ENCODE measurements around the gene NT5E.

Gene NT5E

DNA sequence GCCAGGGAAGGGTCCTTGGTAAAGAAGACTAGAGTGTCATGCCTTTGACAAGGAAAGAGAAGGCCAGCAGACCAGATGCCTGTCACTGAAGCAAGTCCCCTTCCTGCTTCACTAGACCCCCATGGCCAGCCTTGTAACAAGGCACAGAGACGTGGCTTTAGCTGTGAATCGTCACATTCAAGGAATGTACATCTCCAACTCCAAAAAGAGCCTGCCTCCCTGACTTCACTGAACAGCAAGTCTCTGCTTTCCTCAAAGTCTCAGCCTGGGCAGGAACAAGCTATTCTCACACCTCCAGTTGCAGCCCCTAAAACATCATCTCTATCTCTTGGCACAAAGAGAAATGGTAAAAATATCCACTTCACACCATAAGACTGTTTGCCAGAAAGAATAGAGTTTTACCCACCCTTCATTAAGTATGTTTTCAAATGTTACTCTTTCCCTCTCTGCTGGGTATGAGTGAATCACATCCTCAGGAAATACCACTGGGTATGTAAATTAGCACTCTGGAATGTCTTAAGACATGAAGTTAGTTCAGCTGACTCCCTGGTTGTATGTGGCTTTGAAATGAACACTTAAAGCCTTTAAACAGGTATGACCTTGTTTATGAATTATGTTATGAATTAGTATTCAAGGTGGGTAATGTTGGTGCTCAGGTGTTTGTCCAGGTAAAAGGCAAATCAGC is 46.4 kb upstream of the NT5E start:
- TF ChIP-seq POLR2AphosphoS5 (IDR thresholded peaks at IDR 0.05; ENCODE audit: low read depth, low read length) (no peak), TAF1 (IDR thresholded peaks at IDR 0.05; ENCODE audit: borderline replicate concordance, insufficient read depth, low read length) (no peak), FOXP2 (optimal IDR thresholded peaks at IDR 0.05; ENCODE audit: borderline replicate concordance, extremely low read depth, extremely low read length, insufficient read depth) (no peak), SIN3A (IDR thresholded peaks at IDR 0.05; ENCODE audit: borderline replicate concordance, insufficient read depth, low read length) (no peak)
- TF ChIP-seq, protein P1, sequence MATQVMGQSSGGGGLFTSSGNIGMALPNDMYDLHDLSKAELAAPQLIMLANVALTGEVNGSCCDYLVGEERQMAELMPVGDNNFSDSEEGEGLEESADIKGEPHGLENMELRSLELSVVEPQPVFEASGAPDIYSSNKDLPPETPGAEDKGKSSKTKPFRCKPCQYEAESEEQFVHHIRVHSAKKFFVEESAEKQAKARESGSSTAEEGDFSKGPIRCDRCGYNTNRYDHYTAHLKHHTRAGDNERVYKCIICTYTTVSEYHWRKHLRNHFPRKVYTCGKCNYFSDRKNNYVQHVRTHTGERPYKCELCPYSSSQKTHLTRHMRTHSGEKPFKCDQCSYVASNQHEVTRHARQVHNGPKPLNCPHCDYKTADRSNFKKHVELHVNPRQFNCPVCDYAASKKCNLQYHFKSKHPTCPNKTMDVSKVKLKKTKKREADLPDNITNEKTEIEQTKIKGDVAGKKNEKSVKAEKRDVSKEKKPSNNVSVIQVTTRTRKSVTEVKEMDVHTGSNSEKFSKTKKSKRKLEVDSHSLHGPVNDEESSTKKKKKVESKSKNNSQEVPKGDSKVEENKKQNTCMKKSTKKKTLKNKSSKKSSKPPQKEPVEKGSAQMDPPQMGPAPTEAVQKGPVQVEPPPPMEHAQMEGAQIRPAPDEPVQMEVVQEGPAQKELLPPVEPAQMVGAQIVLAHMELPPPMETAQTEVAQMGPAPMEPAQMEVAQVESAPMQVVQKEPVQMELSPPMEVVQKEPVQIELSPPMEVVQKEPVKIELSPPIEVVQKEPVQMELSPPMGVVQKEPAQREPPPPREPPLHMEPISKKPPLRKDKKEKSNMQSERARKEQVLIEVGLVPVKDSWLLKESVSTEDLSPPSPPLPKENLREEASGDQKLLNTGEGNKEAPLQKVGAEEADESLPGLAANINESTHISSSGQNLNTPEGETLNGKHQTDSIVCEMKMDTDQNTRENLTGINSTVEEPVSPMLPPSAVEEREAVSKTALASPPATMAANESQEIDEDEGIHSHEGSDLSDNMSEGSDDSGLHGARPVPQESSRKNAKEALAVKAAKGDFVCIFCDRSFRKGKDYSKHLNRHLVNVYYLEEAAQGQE (IDR thresholded peaks at IDR 0.05; ENCODE audit: insufficient read depth in 1 of 2, low read depth in 2 of 2, low read length in 2 of 2) = no peak

DNA sequence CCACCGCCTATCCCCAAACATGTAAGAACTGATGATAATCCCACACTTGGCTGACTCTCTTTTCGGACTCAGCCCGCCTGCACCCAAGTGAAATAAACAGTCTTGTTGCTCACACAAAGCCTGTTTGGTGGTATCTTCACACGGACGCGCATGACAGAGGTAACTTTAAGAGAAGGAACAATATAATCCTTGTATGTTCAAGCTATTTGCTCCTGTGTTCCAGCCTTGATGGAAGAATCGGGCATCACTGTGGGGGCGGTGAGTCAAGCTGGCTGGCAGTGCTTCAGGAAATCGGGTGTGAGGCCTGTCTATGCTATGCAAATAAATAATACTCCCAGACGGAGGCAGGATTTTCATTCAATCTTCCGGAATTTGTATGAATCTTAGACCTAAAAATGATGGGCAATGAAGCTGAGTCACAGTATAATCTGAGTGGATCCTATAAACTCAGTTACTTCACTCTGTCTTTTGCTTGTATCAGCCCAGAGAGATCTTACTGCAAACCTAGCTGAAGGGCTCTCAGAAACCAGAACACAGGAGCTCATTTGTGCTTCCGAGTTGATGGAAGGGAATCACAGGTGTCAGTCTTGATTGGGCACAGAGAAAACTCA is 45.2 kb upstream of the NT5E start:
- TF ChIP-seq FOXP2 (optimal IDR thresholded peaks at IDR 0.05; ENCODE audit: borderline replicate concordance, extremely low read depth, extremely low read length, insufficient read depth) (no peak), POLR2AphosphoS5 (IDR thresholded peaks at IDR 0.05; ENCODE audit: low read depth, low read length) (no peak), SIN3A (IDR thresholded peaks at IDR 0.05; ENCODE audit: borderline replicate concordance, insufficient read depth, low read length) (no peak), TAF1 (IDR thresholded peaks at IDR 0.05; ENCODE audit: borderline replicate concordance, insufficient read depth, low read length) (no peak)
- TF ChIP-seq, protein P1 (IDR thresholded peaks at IDR 0.05; ENCODE audit: insufficient read depth in 1 of 2, low read depth in 2 of 2, low read length in 2 of 2) = no peak

DNA sequence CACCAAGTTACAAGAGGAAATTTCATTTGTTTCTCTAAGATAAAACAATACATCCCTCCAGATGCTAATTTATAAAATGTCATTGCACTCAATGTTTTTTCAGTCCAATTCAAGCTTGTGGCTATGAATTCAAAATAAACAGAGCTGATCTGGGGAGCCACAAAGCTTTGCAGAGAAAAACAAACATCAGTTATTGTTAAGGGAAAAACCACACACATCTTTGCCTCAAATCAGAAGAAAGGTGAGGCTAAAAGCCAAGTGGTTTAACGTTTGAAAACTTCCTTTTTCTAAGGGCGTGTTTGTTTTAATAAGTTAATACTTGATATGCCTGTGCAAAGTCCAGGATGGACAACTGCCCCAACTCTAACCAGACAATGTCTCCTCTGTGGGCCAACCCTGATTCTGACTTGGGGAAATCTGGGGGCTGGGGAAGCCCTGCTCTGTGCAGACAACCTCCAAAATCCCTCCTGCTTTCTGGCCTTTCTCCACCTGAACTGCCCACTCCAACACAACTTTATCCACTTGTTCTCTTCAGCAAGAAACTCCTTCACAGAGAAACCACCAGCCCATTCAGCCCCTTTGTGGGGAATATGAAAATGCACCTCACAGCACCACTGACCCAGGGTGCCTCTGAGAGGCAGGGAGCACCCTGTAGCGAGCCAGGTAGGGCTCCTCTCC is 44.6 kb upstream of the NT5E start:
- TF ChIP-seq SIN3A (IDR thresholded peaks at IDR 0.05; ENCODE audit: borderline replicate concordance, insufficient read depth, low read length) (0 out of 2 replicates have a peak, but pooled peaks have one; percentile 48), FOXP2 (optimal IDR thresholded peaks at IDR 0.05; ENCODE audit: borderline replicate concordance, extremely low read depth, extremely low read length, insufficient read depth) (no peak), POLR2AphosphoS5 (IDR thresholded peaks at IDR 0.05; ENCODE audit: low read depth, low read length) (no peak)

DNA sequence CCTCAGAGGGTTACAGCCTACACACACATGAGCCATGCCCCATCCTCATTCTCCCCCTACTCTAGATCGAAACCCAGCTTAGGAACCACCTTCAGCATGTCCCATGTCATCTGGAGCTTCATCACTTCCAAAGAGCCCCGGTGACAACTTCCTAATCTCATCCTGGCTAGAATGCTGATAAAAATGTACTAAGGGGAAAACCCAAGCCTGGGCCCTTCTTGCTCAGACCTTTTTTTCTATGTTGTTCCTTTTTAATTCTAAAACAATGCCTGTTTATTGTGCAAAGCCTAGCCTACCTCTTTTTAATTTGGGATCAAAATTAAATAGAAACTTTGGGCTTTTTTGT is 44.1 kb upstream of the NT5E start:
- TF ChIP-seq FOXP2 (optimal IDR thresholded peaks at IDR 0.05; ENCODE audit: borderline replicate concordance, extremely low read depth, extremely low read length, insufficient read depth) (no peak), SIN3A (IDR thresholded peaks at IDR 0.05; ENCODE audit: borderline replicate concordance, insufficient read depth, low read length) (no peak)
- TF ChIP-seq, protein P1 (IDR thresholded peaks at IDR 0.05; ENCODE audit: insufficient read depth in 1 of 2, low read depth in 2 of 2, low read length in 2 of 2) = no peak

DNA sequence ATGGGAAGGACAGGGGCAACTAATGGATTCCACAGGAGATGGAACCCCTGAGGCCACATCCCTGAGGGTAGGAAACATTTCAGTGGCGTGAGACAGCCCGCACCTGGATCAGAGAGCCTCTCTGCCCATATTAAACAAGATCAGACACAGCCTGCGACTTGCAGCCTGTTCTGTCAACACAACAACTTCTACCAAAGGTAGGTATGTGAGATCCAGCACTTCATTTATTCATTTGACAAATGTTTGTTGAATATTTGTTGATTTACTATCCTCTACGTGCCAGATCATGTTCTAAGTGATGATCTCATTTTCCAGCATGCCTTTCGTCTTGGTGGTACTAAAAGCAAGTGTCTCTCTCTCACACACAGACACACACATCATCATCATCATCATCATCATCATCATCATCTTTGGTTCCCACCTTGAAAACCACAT is 43.2 kb upstream of the NT5E start:
- TF ChIP-seq FOXP2 (optimal IDR thresholded peaks at IDR 0.05; ENCODE audit: borderline replicate concordance, extremely low read depth, extremely low read length, insufficient read depth) (no peak), POLR2AphosphoS5 (IDR thresholded peaks at IDR 0.05; ENCODE audit: low read depth, low read length) (no peak), TAF1 (IDR thresholded peaks at IDR 0.05; ENCODE audit: borderline replicate concordance, insufficient read depth, low read length) (no peak), SIN3A (IDR thresholded peaks at IDR 0.05; ENCODE audit: borderline replicate concordance, insufficient read depth, low read length) (no peak)
- TF ChIP-seq, protein P1 (IDR thresholded peaks at IDR 0.05; ENCODE audit: insufficient read depth in 1 of 2, low read depth in 2 of 2, low read length in 2 of 2) = no peak

All from PFSK-1 (cell line).